ENCODE results near the gene JPT2.

JPT2 gene

DNA sequence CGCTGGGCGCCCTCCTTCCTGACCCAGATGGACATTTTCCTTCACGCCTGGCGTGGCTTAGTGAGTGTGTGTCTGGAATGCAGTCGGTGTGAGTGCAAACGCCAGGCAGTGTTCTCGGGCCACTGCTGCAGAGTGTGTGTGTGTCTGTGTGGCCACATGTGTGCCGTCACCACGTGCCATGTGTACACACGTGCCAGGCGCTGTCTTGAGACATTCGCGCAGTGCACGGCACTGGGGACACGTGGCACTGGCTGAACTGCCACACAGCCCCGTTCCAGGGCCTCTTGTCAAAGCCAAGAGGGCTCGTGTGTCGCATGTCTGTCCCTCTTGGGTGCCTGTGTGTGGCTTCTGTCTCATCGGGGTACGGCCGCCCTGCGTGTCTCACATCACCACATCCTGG, 56.7 kb downstream of the JPT2 start:
- no peak for DNase-seq (ENCODE audit: low spot score)

DNA sequence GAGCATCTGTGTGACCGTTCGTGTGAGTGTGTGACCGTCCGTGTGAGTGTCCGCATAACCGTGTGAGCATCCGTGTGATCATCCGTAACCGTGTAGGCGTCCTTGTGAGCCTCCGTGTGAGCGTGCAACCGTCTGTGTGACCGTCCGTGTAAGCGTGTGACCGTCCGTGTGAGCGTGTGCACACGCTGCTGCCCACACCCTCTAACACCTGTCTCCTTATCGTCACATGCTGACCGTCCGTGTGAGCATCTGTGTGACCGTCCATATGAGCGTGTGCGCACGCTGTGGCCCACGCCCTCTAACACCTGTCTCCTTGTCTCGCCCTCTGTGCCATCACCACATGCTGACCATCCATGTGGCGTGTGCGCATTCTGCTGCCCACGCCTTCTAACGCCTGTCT, 62.2 kb downstream of the JPT2 start:
- DNase-seq (ENCODE audit: low spot score), result no peak

DNA sequence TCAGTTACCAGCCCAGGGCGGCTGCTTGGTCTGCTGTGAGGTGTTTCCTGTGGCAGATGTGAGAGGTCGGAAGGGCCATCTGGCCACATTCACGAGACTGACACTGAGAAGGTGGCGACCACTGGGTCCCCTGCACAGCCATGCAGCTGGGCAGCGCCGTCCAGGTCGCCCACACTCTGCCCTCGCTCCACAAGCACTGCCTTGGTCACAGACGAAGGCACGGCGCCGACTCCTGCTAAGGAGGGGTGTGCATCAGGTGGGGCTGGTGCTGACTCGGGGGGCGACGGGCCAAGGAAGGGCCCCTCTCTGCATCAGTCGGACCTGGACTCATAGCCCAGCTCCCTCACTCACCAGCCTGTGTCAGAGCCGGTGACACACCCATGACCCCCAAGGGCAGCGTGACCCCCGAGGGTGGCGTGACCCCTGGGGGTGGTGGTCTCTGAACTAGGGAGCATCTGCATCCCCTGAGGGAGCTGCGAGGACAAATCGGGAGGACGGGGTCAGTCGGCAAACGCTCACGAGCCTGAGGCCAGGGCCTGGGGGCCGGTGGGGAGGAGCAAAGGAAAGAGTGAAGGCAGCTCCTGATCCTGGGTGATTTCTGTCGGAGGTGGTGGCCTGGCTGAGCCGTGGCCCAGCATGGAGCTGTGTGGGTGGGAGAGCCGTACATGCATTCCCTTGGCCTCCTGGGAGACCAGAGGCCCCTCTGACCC, 62.9 kb downstream of the JPT2 start:
- DNase-seq (ENCODE audit: low spot score), result no peak

DNA sequence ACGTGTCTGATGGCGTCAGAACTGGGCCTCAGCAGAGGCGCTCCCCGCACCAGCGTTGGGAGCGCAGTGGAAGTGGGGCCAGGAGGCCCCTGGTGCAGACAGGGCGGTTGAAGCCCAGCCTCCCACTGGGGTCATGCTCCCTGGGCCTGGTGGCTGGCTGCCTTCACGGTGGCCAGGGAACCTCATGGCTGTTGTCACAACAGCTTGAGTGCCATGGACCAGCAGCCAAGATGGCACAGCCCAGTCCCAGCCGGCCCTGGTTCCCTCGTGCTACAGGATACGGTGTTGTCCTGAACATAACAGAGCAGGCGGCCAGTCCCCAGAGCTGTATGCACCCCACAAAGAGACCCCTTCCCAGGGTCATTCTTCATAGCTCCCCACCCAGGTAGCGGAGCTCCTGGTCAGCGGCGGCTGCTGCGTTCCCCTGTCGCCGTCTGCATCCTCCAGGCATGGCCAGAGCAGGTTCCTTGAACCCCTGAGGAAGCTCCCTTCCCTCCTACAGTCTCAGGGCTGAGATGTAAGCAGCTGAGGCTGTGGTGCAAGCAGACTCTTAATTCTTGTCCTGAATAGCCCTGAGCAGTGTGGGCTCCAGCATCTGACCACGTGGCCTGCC, 63.6 kb downstream of the JPT2 start:
- DNase-seq (ENCODE audit: low spot score), result no peak

DNA sequence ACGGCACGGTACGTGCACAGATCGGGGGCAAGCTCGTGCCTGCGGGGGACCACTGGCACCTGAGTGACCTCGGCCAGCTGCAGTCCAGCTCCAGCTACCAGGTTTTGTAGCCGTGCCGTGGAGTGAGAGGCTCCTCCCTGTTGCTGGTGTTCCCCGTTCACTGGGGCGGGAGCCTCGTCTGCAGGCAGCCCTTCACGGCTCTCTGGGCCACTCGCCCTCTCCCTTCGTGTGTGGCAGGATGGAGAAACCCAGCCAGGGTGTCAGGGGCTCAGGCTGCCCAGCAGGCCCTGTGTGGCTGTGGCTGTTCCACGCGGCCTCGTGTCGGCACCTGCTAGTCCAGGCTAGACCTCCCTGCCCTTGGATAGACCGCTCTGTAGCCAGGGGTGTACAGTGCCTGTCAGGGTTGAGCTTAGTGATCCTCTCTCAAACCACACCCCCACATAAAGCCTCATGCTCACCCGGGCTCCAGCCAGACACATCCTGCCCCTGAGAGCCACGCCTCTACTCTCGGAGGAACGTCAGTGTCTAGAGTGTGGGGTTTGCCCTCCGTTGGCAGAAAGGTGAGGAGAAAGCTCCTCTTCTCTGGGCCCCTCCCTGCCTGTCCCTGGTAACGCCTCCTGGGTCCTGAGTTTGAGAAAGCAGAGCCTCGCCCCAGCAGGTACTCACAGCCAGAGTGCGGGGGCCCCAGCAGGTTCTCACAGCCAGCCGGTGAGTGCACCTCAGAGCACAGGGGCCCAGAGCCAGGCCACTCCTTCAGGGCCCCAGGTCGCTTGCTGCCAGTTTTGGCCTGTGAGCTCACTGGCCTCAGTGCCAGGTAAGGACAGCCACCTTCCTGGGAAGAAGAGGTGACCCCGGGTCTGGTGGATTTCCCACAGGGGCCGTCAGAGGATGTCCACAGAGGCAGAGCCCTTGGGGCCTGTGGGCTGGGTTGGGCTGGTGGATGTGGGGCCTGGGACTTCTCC, 65.6 kb downstream of the JPT2 start:
- no peak for DNase-seq (ENCODE audit: low spot score)

DNA sequence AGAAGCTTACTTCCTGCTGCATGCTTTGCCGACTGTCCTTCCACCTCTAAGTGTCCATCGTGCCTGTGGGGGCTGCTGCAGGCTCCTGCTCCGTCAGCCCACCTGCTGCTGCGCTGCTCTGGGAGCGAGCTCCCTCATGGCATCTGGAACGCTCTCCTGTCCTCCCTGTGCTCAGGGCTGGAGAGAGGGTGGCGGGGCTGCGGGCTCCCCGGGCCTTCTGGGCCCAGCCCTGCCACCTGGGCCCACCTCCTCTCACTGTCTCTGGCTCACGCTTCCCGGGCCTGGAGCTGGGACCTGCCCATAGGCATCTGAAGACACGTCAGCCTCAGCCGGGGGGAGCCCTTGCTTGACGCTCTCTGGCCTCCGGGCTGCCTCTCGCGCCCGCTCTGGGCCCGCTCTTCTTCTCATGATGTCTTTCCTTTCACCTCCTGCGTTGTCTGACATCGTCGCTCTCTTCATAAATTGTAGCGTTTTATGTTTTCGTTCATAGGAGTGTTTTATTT, 66.3 kb downstream of the JPT2 start:
- DNase-seq (ENCODE audit: low spot score), result no peak

DNA sequence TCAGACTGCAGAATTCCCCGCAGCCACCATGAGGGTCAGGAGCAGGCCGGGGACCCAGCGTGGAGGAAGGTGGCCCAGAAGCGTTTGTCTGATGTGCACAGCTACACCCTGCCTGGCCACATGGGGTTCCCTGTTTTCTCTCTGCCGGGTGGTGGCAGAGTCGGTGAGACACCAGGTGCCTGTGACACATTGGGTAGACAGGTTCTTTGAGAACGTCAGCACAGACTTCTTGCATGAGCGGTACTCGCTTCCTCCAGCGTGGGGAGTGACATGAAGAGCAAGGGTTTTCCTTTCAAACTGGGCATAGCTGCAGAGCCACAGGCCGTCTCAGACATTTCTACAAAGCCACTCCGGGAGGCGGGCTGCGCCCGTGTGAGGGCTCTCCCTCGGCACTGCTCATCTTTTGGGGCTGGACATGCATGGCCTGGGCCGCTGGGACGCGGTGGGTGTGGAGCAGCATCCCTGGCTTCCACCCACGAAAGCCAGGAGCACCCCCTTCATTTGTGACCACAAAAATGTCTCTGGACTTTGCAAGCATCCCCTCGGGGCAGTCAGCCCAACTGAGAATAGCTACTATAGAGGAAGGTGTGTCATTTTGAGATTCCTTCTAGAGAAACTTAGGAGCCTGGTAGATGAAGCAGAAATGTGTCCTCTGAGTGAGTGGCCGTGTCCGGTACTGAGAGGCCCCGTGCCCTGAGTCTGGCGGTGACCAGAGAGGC, 67.3 kb downstream of the JPT2 start:
- no peak for DNase-seq (ENCODE audit: low spot score)

DNA sequence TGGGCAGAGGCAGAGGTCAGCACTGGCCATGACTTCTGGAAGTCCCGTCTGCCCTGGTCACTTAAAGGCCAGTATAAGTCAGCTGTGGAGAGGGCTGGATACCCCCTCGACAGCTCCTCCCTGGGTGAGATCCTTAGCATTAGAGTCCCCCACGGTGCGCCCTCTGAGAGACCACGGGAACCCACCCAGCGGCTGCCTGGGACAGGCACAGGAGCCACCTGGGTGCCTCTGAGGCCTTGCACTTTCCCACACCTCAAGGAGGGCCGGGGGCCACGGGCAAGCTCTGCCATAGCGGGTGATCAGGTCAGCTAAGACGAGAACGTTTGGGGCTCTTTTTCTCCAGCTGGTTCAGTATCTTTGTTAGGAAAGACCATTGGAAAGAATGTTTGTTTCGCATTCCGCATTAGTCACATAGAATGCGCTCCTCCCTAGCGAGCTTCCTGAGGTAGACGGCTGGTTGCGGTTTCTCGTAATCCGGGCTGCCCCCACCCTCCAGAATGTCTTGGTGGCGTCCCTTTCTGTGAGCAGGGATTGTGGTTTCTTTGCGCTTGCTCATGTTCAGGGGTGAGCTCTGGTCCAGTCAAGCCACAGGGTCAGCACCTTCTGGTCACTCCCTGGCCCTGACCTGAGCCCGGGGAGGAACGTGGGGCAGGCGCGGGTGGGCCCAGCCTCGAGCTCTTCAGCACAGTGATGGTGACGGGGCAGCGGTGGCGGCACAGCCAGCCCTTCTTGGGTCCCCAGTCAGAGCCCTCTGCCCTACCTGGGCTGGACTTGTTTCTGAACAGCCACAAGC, 68.0 kb downstream of the JPT2 start:
- no peak for DNase-seq (ENCODE audit: low spot score)

DNA sequence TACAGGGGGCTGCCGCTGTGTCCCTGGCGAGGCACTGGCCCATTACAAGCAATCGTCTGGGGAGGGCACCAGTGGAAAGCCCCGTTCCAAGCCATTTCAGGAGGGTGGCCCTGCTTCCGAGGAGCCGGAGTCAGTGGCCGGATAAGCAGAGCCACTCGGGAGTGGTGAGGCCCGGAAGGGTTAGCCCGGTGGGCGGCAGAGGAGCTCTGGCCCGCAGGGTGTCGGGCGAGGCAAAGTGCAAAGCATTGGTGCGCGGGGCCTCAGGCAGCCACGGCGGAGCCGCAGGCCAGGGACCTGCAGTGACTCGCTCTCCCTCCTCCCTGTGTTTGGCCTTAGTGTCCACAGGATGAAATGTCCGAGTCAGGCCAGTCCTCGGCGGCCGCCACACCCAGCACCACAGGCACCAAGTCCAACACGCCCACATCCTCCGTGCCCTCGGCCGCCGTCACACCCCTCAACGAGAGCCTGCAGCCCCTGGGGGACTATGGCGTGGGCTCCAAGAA, 68.7 kb downstream of the JPT2 start:
- no peak for DNase-seq (ENCODE audit: low spot score)

DNA sequence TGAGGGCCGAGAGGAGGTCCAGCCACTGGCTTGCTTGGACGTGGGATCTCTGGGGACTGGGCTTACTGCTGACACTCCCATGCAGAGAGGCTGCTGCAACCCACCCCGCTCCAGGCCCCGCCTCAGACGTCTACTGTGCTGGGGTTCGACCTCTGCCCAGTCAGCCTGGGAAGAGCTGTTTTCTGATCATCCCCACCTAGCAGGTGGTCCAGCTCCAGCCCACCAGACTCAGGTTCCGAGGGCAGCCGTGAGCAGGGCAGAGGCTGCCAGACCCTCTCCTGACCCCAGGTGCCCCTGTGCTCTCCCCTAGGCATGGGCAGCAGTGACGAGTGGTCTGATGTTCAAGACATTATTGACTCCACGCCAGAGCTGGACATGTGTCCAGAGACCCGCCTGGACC, 69.9 kb downstream of the JPT2 start:
- no peak for DNase-seq (ENCODE audit: low spot score)

DNA sequence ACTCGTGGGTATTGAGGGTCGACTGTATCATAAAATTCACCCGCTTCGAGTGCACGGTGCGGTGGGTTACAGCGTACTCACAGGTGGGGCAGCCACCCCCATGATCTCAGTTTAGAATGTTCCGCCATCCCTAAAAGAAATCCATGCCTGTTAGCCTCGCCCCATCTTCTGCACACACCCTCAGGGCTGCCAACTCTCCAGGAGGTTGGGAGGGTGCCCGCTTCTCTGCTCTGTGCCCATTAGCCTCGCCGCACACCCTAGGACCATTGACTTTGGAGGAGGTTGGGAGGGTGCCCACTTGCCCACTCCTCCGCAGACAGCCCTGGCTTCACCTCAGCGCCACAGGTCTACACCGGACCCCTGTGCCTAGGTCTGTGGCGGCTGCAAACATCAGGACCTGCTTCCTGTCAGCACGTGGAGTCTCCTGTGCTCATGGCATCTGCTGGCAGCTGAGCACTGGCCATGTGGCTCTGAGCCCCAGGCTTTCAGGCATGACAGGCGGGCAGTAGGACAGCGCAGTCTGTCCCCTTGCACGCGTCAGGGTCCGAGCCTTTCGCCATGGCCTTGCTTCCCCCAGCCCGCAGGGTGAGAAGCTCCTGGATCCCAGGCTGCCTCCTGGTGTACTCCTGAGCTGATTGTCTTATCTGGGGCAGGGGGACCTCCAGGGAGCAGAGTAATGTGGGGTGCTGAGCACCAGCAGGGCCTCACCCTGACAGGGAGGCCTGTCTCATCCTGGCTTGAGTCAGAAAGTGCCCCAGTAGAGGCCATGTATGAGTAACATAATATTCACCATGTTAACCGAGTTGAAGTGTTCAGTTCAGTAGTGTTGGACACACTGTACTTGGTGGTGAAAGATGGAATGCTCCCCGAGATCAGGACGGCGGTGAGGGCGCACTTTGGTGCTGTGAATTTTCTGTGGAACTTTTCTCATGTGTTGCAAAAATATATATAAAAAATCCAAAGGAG, 71.4 kb downstream of the JPT2 start:
- DNase-seq (ENCODE audit: low spot score), result no peak
